ENCODE data around the gene HUS1. TPM values are rescaled to one million over a fixed set of nuclear protein-coding genes. Genes with fewer than 3 reads are reported as not detected.

The HUS1 gene
- total and polyA plus RNA-seq, 2 of the 13 experiments (the other 11 are each of a cell fraction or from before 2014, with no cell fraction given), result 14.8 to 16.9 TPM

- TF ChIP-seq KIAA2018 (CRISPR knock-in tag; IDR thresholded peaks at IDR 0.05; ENCODE audit: borderline replicate concordance) (no peak), ZBTB1 (CRISPR knock-in tag; IDR thresholded peaks at IDR 0.05; ENCODE audit: borderline replicate concordance) (no peak), ZKSCAN5 (CRISPR knock-in tag; IDR thresholded peaks at IDR 0.05) (no peak), ZFX (CRISPR knock-in tag; IDR thresholded peaks at IDR 0.05; ENCODE audit: low read depth) (peak; percentile 50), ZNF512B (CRISPR knock-in tag; IDR thresholded peaks at IDR 0.05; ENCODE audit: borderline replicate concordance) (no peak), ZFP82 (CRISPR knock-in tag; IDR thresholded peaks at IDR 0.05; ENCODE audit: borderline replicate concordance) (no peak), ESRRA (CRISPR knock-in tag; IDR thresholded peaks at IDR 0.05; ENCODE audit: low read depth) (peak; percentile 34; the same call in 1 of the 2 replicates), ZBTB25 (CRISPR knock-in tag; IDR thresholded peaks at IDR 0.05) (no peak), ZNF350 (CRISPR knock-in tag; IDR thresholded peaks at IDR 0.05; ENCODE audit: borderline replicate concordance, low read depth) (0 out of 2 replicates have a peak, but pooled peaks have one; percentile 25), ZBTB49 (CRISPR knock-in tag; IDR thresholded peaks at IDR 0.05; ENCODE audit: borderline replicate concordance) (no peak), ZNF660 (CRISPR knock-in tag; IDR thresholded peaks at IDR 0.05; ENCODE audit: borderline replicate concordance, low read depth) (no peak), ZNF414 (CRISPR knock-in tag; IDR thresholded peaks at IDR 0.05) (0 out of 2 replicates have a peak, but pooled peaks have one; percentile 49)
Measured at GRCh38 chr7:47991741-47992311, 12.4 kb upstream of the HUS1 start (continued).
